ENCODE data around the gene CEP170B.

CEP170B gene

GRCh38 chr14:104868060-104868740, 3.1 kb downstream of the CEP170B start:
- no peak for DNase-seq

GRCh38 chr14:104868811-104869572, 3.9 kb downstream of the CEP170B start:
- DNase-seq, result no peak

GRCh38 chr14:104869669-104870367, 4.8 kb downstream of the CEP170B start:
- DNase-seq, result no peak

GRCh38 chr14:104870368-104871144, 5.5 kb downstream of the CEP170B start:
- peak in 3 of 5 experiments; percentile 22 to 38 (median 24) for DNase-seq

- no peak for DNase-seq
These were observed 6.1 kb downstream of the CEP170B start for GRCh38 chr14:104871145-104871655.

- no peak for DNase-seq
These were observed 6.8 kb downstream of the CEP170B start for GRCh38 chr14:104871656-104872468.

- no peak for DNase-seq
These were observed 7.6 kb downstream of the CEP170B start for GRCh38 chr14:104872469-104873341.

GRCh38 chr14:104873380-104874055, 8.4 kb downstream of the CEP170B start:
- no peak for DNase-seq

GRCh38 chr14:104874110-104874531, 9.1 kb downstream of the CEP170B start:
- no peak for DNase-seq

- no peak for DNase-seq
These were observed 9.7 kb downstream of the CEP170B start for GRCh38 chr14:104874571-104875411.

GRCh38 chr14:104875412-104875751, 10.3 kb downstream of the CEP170B start:
- no peak for DNase-seq

- no peak for DNase-seq
These were observed 10.7 kb downstream of the CEP170B start for GRCh38 chr14:104875811-104876210.

- DNase-seq, result peak in 1 of 5 experiments; percentile 32
These were observed 11.2 kb downstream of the CEP170B start for GRCh38 chr14:104876251-104876699.

GRCh38 chr14:104877066-104877805, 12.2 kb downstream of the CEP170B start:
- no peak for DNase-seq

GRCh38 chr14:104877806-104878550, 12.9 kb downstream of the CEP170B start:
- peak in 1 of 5 experiments; percentile 3 for DNase-seq

- peak in 1 of 5 experiments; percentile 2 for DNase-seq
These were observed 13.5 kb downstream of the CEP170B start for GRCh38 chr14:104878582-104878981.

Measured in T-helper 2 cell (primary cell).